ENCODE data around the gene GPR108.
A peak's percentile ranks its signal among the peaks of the same experiment; 100 is the strongest.

Gene GPR108

GRCh38 chr19:6767357-6768235, 30.2 kb upstream of the GPR108 start, which contains the start of gene SH2D3A (continued):
- TF ChIP-seq, protein P1, sequence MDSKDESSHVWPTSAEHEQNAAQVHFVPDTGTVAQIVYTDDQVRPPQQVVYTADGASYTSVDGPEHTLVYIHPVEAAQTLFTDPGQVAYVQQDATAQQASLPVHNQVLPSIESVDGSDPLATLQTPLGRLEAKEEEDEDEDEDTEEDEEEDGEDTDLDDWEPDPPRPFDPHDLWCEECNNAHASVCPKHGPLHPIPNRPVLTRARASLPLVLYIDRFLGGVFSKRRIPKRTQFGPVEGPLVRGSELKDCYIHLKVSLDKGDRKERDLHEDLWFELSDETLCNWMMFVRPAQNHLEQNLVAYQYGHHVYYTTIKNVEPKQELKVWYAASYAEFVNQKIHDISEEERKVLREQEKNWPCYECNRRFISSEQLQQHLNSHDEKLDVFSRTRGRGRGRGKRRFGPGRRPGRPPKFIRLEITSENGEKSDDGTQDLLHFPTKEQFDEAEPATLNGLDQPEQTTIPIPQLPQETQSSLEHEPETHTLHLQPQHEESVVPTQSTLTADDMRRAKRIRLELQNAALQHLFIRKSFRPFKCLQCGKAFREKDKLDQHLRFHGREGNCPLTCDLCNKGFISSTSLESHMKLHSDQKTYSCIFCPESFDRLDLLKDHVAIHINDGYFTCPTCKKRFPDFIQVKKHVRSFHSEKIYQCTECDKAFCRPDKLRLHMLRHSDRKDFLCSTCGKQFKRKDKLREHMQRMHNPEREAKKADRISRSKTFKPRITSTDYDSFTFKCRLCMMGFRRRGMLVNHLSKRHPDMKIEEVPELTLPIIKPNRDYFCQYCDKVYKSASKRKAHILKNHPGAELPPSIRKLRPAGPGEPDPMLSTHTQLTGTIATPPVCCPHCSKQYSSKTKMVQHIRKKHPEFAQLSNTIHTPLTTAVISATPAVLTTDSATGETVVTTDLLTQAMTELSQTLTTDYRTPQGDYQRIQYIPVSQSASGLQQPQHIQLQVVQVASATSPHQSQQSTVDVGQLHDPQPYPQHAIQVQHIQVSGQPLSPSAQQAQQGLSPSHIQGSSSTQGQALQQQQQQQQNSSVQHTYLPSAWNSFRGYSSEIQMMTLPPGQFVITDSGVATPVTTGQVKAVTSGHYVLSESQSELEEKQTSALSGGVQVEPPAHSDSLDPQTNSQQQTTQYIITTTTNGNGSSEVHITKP (tag by site-specific recombination; IDR thresholded peaks at IDR 0.05) = peak; percentile 73
- TF ChIP-seq ZFHX2 (tag by site-specific recombination; conservative IDR thresholded peaks at IDR 0.05) (peak; percentile 76), TRIM28 (IDR thresholded peaks at IDR 0.05; ENCODE audit: borderline replicate concordance, low read length) (no peak), ZNF561 (tag by site-specific recombination; IDR thresholded peaks at IDR 0.05; ENCODE audit: borderline replicate concordance) (0 out of 2 replicates have a peak, but pooled peaks have one; percentile 3), KLF8 (tag by site-specific recombination; IDR thresholded peaks at IDR 0.05) (peak; percentile 76; the same call in 1 of the 2 replicates), ZNF560 (tag by site-specific recombination; IDR thresholded peaks at IDR 0.05; ENCODE audit: borderline replicate concordance) (no peak), ZNF416 (tag by site-specific recombination; IDR thresholded peaks at IDR 0.05) (no peak), ZBTB10 (tag by site-specific recombination; IDR thresholded peaks at IDR 0.05) (0 out of 2 replicates have a peak, but pooled peaks have one; percentile 44), ZBTB8A (tag by site-specific recombination; IDR thresholded peaks at IDR 0.05) (peak; percentile 14; the same call in 1 of the 2 replicates), ZNF169 (tag by site-specific recombination; IDR thresholded peaks at IDR 0.05) (no peak), BCL6B (tag by site-specific recombination; IDR thresholded peaks at IDR 0.05) (no peak), ZNF37A (tag by site-specific recombination; IDR thresholded peaks at IDR 0.05) (no peak), INSM2 (tag by site-specific recombination; IDR thresholded peaks at IDR 0.05) (no peak), ZNF658 (tag by site-specific recombination; IDR thresholded peaks at IDR 0.05) (no peak), ZNF548 (tag by site-specific recombination; IDR thresholded peaks at IDR 0.05) (no peak), ZNF791 (tag by site-specific recombination; IDR thresholded peaks at IDR 0.05) (no peak), ZNF157 (tag by site-specific recombination; IDR thresholded peaks at IDR 0.05) (no peak), ZNF645 (tag by site-specific recombination; IDR thresholded peaks at IDR 0.05) (no peak), EGR2 (tag by site-specific recombination; IDR thresholded peaks at IDR 0.05; ENCODE audit: low read depth) (peak; percentile 68), ZNF623 (tag by site-specific recombination; IDR thresholded peaks at IDR 0.05) (no peak)
- TF ChIP-seq, protein P2, sequence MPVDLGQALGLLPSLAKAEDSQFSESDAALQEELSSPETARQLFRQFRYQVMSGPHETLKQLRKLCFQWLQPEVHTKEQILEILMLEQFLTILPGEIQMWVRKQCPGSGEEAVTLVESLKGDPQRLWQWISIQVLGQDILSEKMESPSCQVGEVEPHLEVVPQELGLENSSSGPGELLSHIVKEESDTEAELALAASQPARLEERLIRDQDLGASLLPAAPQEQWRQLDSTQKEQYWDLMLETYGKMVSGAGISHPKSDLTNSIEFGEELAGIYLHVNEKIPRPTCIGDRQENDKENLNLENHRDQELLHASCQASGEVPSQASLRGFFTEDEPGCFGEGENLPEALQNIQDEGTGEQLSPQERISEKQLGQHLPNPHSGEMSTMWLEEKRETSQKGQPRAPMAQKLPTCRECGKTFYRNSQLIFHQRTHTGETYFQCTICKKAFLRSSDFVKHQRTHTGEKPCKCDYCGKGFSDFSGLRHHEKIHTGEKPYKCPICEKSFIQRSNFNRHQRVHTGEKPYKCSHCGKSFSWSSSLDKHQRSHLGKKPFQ (tag by site-specific recombination; IDR thresholded peaks at IDR 0.05) = peak; percentile 61; the same call in 1 of the 2 replicates
- TF ChIP-seq, protein P3, sequence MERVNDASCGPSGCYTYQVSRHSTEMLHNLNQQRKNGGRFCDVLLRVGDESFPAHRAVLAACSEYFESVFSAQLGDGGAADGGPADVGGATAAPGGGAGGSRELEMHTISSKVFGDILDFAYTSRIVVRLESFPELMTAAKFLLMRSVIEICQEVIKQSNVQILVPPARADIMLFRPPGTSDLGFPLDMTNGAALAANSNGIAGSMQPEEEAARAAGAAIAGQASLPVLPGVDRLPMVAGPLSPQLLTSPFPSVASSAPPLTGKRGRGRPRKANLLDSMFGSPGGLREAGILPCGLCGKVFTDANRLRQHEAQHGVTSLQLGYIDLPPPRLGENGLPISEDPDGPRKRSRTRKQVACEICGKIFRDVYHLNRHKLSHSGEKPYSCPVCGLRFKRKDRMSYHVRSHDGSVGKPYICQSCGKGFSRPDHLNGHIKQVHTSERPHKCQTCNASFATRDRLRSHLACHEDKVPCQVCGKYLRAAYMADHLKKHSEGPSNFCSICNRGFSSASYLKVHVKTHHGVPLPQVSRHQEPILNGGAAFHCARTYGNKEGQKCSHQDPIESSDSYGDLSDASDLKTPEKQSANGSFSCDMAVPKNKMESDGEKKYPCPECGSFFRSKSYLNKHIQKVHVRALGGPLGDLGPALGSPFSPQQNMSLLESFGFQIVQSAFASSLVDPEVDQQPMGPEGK (tag by site-specific recombination; IDR thresholded peaks at IDR 0.05) = peak; percentile 90

Data from HEK293 (cell line).